ENCODE data around the gene STARD3. TPM values are rescaled to one million over a fixed set of nuclear protein-coding genes. Genes with fewer than 3 reads are reported as not detected.

Gene STARD3
- total and polyA plus RNA-seq, 2 experiments from 2014 or later, result 61.6 to 90.3 TPM

- Histone ChIP-seq H3K36me3 (replicated peaks; ENCODE audit: insufficient read depth, low read depth) (no peaks in the 10 kb centered on the region), H2AFZ (no peak overlapping the region), H3K9me2 (replicated peaks; ENCODE audit: insufficient read depth) (no peaks in the 10 kb centered on the region), H3K27me3 (peaks cover 79% of the 10 kb centered on the region), H3K4me2 (no peak overlapping the region), H3K4me3 (no peak overlapping the region), H3K27ac (no peak overlapping the region), H4K20me1 (ENCODE audit: insufficient read depth, poor library complexity, severe bottlenecking) (no peaks in the 10 kb centered on the region), H3K4me1 (ENCODE audit: insufficient read depth) (no peaks in the 10 kb centered on the region), H3K9me3 (ENCODE audit: low read depth) (no peaks in the 10 kb centered on the region), H3K79me2 (no peaks in the 10 kb centered on the region)
- 64% methylated on average over 6 of the region's 22 CpGs for whole genome bisulfite sequencing (ENCODE audit: low lambda C conversion rate, missing lambda C conversion rate)
- no peak for DNase-seq (ENCODE audit: low spot score)
- TF ChIP-seq EZH2 (IDR thresholded peaks at IDR 0.05; ENCODE audit: borderline replicate concordance) (no peak), EZH2phosphoT487 (IDR thresholded peaks at IDR 0.05; ENCODE audit: low read depth, severe bottlenecking, unreplicated experiment) (no peak), CTCF (IDR thresholded peaks at IDR 0.05; ENCODE audit: poor library complexity) (no peak)
Observed at GRCh38 chr17:39612291-39612894, 24.6 kb upstream of the STARD3 start.

GRCh38 chr17:39612935-39613464 lies 23.9 kb upstream of the STARD3 start:
- H3K4me1 ChIP-seq (ENCODE audit: insufficient read depth), result no peaks in the 10 kb centered on the region
- no peaks in the 10 kb centered on the region for H3K36me3 ChIP-seq (replicated peaks; ENCODE audit: insufficient read depth, low read depth)
- H3K4me2 ChIP-seq, result no peak overlapping the region
- peaks cover 74% of the 10 kb centered on the region for H3K27me3 ChIP-seq
- H4K20me1 ChIP-seq (ENCODE audit: insufficient read depth, poor library complexity, severe bottlenecking), result no peaks in the 10 kb centered on the region
- no peak for TF ChIP-seq EZH2 (IDR thresholded peaks at IDR 0.05; ENCODE audit: borderline replicate concordance)
- no peak for TF ChIP-seq EZH2phosphoT487 (IDR thresholded peaks at IDR 0.05; ENCODE audit: low read depth, severe bottlenecking, unreplicated experiment)
- TF ChIP-seq CTCF (IDR thresholded peaks at IDR 0.05; ENCODE audit: poor library complexity), result no peak
- H3K9me3 ChIP-seq (ENCODE audit: low read depth), result no peaks in the 10 kb centered on the region
- no peak overlapping the region for H3K4me3 ChIP-seq
- no peaks in the 10 kb centered on the region for H3K79me2 ChIP-seq
- no peak for DNase-seq (ENCODE audit: low spot score)
- H2AFZ ChIP-seq, result no peak overlapping the region
- no peak overlapping the region for H3K27ac ChIP-seq
- WGBS (ENCODE audit: low lambda C conversion rate, missing lambda C conversion rate), result 80% methylated on average over 7 of the region's 7 CpGs
- no peaks in the 10 kb centered on the region for H3K9me2 ChIP-seq (replicated peaks; ENCODE audit: insufficient read depth)

- 89% methylated on average over 3 of the region's 3 CpGs for WGBS (ENCODE audit: low lambda C conversion rate, missing lambda C conversion rate)
Observed at GRCh38 chr17:39614545-39615157, 22.3 kb upstream of the STARD3 start.

More at GRCh38 chr17:39614545-39615157, 22.3 kb upstream of the STARD3 start:
- H3K27me3 ChIP-seq, result peaks cover 68% of the 10 kb centered on the region
- no peaks in the 10 kb centered on the region for H4K20me1 ChIP-seq (ENCODE audit: insufficient read depth, poor library complexity, severe bottlenecking)
- no peaks in the 10 kb centered on the region for H3K36me3 ChIP-seq (replicated peaks; ENCODE audit: insufficient read depth, low read depth)
- no peak overlapping the region for H3K27ac ChIP-seq
- H3K79me2 ChIP-seq, result no peaks in the 10 kb centered on the region
- DNase-seq (ENCODE audit: low spot score), result no peak
- peaks cover 9% of the 10 kb centered on the region for H3K4me1 ChIP-seq (ENCODE audit: insufficient read depth)
- H3K9me3 ChIP-seq (ENCODE audit: low read depth), result no peaks in the 10 kb centered on the region
- H3K4me2 ChIP-seq, result no peak overlapping the region
- no peak overlapping the region for H2AFZ ChIP-seq
- no peak overlapping the region for H3K4me3 ChIP-seq
- no peaks in the 10 kb centered on the region for H3K9me2 ChIP-seq (replicated peaks; ENCODE audit: insufficient read depth)
- no peak for TF ChIP-seq EZH2phosphoT487 (IDR thresholded peaks at IDR 0.05; ENCODE audit: low read depth, severe bottlenecking, unreplicated experiment)
- TF ChIP-seq CTCF (IDR thresholded peaks at IDR 0.05; ENCODE audit: poor library complexity), result no peak
- no peak for TF ChIP-seq EZH2 (IDR thresholded peaks at IDR 0.05; ENCODE audit: borderline replicate concordance)

Measured in hepatocyte (in vitro differentiated cells).